H1 (cell line): ENCODE results near the gene ZDHHC9.

Experiments used
- BRCA1 ChIP-seq: IDR thresholded peaks from 2 replicates; pipeline ENCODE4 v1.6.1; 2012; ENCODE audit warnings: low read depth, low read length, improper control_type of control experiment
- MAFK ChIP-seq: IDR thresholded peaks from 2 replicates; pipeline ENCODE4 v1.6.1; 2012; ENCODE audit warnings: low read depth, mild to moderate bottlenecking, improper control_type of control experiment, low read length
- SIRT6 ChIP-seq: IDR thresholded peaks from one replicate; pipeline ENCODE4 v1.7.1; 2012; ENCODE audit warnings: low read length, inconsistent platforms
- TF ChIP-seq, protein P1 (sequence below), 3 experiments: IDR thresholded peaks; 1 replicate in 2 of 3; 2 replicates in 1 of 3; pipeline versions ENCODE4 v1.5.1 to v1.6.1; 2011; ENCODE audit warnings: low read length in 3 of 3, mild to moderate bottlenecking in 3 of 3, inconsistent platforms in 2 of 3, low read depth in 1 of 3, moderate library complexity in 1 of 3; ENCODE audit not compliant: insufficient read depth in 1 of 3; ENCODE audit errors: control extremely low read depth in 1 of 3

DNA sequence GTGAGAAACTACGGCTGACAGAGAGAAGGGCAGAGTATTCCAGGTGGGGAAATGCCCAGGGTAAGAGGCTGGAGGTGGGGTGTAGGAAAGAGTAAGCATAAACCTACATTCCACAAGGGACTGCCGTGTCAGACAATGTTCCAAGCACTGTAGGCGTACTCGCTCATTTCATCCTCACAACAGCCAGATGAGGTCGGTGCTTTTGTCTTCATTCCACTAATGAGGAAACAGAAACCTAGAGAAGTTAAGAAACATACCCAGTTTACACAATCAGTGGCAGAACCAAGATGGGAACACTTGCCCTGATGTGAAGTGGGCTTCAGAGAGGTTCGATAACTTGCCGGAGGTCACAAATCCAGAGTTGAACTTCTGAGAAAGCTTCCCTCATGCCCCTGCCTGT, 59.3 kb downstream of the ZDHHC9 start:
- TF ChIP-seq SIRT6: no peak
- TF ChIP-seq, protein P1, sequence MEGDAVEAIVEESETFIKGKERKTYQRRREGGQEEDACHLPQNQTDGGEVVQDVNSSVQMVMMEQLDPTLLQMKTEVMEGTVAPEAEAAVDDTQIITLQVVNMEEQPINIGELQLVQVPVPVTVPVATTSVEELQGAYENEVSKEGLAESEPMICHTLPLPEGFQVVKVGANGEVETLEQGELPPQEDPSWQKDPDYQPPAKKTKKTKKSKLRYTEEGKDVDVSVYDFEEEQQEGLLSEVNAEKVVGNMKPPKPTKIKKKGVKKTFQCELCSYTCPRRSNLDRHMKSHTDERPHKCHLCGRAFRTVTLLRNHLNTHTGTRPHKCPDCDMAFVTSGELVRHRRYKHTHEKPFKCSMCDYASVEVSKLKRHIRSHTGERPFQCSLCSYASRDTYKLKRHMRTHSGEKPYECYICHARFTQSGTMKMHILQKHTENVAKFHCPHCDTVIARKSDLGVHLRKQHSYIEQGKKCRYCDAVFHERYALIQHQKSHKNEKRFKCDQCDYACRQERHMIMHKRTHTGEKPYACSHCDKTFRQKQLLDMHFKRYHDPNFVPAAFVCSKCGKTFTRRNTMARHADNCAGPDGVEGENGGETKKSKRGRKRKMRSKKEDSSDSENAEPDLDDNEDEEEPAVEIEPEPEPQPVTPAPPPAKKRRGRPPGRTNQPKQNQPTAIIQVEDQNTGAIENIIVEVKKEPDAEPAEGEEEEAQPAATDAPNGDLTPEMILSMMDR (IDR thresholded peaks at IDR 0.05; ENCODE audit: control extremely low read depth in 1 of 3, insufficient read depth in 1 of 3, low read depth in 1 of 3, low read length in 3 of 3): no peak
- TF ChIP-seq MAFK: no peak
- no peak for TF ChIP-seq BRCA1
